HCT116 (cell line): ENCODE results near the gene UNK.

ENCODE experiments used
- CBX3 ChIP-seq: IDR thresholded peaks from 2 replicates; pipeline ENCODE4 v1.6.1; 2012; ENCODE audit warnings: low read depth
- EZH2phosphoT487 ChIP-seq: fragments of 200-600 bp; IDR thresholded peaks from 2 replicates; pipeline ENCODE4 v1.6.1; 2018; ENCODE audit warnings: antibody characterized with exemption, borderline replicate concordance
- YY1 ChIP-seq: IDR thresholded peaks from 2 replicates; pipeline ENCODE4 v1.6.1; 2011; ENCODE audit warnings: low read length, low read depth, moderate library complexity, mild to moderate bottlenecking; ENCODE audit not compliant: insufficient replicate concordance; ENCODE audit errors: extremely low read depth
- ZFX ChIP-seq: fragments of 450-650 bp; IDR thresholded peaks from 2 replicates; pipeline ENCODE4 v1.6.1; 2017
- ZNF274 ChIP-seq: fragments of 200-500 bp; sonication (Bioruptor generic); IDR thresholded peaks from 2 replicates; pipeline ENCODE4 v1.6.1; 2014; ENCODE audit warnings: mild to moderate bottlenecking, low read depth, low read length, inconsistent platforms
- TF ChIP-seq, protein P1 (sequence below), 3 experiments: fragments of 200-600 bp in 1 of 3; sonication (generic) in 1 of 3; IDR thresholded peaks in 2 of 3; conservative IDR thresholded peaks in 1 of 3; 2 replicates each; pipeline ENCODE4 v1.5.1; 2012 to 2017; ENCODE audit warnings: low read depth in 2 of 3, low read length in 2 of 3, antibody characterized with exemption in 1 of 3, borderline replicate concordance in 1 of 3, control low read depth in 1 of 3, mild to moderate bottlenecking in 1 of 3, mixed read lengths in 1 of 3, mixed run types in 1 of 3, moderate library complexity in 1 of 3; ENCODE audit not compliant: insufficient read depth in 1 of 3
- TF ChIP-seq, protein P2 (sequence below): IDR thresholded peaks from 2 replicates; pipeline ENCODE4 v1.6.1; 2012; ENCODE audit warnings: low read depth

DNA sequence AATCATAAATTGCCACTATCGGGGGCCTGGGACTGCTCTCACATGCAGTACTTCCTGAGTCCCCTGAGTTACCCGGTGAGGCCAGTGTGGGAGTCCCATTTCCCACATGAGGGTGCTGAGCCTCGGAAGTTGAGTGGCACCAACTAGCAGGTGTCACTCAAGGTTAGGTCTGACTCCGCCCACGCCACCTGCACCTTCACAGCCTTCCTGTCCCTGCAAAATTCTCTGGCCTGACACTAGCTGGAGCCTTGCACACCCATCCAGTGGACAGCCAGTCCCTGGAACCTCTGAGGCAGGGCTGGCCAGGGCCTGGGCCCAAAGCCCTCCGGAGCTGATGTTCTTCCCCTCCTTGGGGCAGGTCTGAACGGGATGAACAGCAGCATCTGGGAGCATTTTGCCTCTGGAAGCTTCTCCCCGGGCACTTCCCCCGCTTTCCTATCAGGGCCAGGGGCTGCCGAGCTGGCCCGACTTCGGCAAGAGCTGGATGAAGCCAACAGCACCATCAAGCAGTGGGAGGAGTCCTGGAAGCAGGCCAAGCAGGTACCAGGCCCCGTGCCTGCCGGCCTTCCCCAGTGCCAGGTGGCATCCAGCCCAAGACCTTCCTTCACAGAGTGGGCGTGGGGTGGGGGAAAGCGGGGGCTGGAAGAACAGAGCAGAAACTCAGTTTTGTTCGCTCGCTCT lies 37.7 kb downstream of the UNK start:
- TF ChIP-seq ZNF274 (no peak), CBX3 (no peak), ZFX (no peak), EZH2phosphoT487 (no peak), YY1 (no peak)
- TF ChIP-seq, protein P1, sequence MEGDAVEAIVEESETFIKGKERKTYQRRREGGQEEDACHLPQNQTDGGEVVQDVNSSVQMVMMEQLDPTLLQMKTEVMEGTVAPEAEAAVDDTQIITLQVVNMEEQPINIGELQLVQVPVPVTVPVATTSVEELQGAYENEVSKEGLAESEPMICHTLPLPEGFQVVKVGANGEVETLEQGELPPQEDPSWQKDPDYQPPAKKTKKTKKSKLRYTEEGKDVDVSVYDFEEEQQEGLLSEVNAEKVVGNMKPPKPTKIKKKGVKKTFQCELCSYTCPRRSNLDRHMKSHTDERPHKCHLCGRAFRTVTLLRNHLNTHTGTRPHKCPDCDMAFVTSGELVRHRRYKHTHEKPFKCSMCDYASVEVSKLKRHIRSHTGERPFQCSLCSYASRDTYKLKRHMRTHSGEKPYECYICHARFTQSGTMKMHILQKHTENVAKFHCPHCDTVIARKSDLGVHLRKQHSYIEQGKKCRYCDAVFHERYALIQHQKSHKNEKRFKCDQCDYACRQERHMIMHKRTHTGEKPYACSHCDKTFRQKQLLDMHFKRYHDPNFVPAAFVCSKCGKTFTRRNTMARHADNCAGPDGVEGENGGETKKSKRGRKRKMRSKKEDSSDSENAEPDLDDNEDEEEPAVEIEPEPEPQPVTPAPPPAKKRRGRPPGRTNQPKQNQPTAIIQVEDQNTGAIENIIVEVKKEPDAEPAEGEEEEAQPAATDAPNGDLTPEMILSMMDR (IDR thresholded peaks at IDR 0.05 in 2 of 3, conservative IDR thresholded peaks at IDR 0.05 in 1 of 3; ENCODE audit: borderline replicate concordance in 1 of 3, insufficient read depth in 1 of 3, low read depth in 2 of 3, low read length in 2 of 3) = no peak
- TF ChIP-seq, protein P2, sequence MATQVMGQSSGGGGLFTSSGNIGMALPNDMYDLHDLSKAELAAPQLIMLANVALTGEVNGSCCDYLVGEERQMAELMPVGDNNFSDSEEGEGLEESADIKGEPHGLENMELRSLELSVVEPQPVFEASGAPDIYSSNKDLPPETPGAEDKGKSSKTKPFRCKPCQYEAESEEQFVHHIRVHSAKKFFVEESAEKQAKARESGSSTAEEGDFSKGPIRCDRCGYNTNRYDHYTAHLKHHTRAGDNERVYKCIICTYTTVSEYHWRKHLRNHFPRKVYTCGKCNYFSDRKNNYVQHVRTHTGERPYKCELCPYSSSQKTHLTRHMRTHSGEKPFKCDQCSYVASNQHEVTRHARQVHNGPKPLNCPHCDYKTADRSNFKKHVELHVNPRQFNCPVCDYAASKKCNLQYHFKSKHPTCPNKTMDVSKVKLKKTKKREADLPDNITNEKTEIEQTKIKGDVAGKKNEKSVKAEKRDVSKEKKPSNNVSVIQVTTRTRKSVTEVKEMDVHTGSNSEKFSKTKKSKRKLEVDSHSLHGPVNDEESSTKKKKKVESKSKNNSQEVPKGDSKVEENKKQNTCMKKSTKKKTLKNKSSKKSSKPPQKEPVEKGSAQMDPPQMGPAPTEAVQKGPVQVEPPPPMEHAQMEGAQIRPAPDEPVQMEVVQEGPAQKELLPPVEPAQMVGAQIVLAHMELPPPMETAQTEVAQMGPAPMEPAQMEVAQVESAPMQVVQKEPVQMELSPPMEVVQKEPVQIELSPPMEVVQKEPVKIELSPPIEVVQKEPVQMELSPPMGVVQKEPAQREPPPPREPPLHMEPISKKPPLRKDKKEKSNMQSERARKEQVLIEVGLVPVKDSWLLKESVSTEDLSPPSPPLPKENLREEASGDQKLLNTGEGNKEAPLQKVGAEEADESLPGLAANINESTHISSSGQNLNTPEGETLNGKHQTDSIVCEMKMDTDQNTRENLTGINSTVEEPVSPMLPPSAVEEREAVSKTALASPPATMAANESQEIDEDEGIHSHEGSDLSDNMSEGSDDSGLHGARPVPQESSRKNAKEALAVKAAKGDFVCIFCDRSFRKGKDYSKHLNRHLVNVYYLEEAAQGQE = no peak
